Measurements from ENCODE around the gene FARP1.

The FARP1 gene

DNA sequence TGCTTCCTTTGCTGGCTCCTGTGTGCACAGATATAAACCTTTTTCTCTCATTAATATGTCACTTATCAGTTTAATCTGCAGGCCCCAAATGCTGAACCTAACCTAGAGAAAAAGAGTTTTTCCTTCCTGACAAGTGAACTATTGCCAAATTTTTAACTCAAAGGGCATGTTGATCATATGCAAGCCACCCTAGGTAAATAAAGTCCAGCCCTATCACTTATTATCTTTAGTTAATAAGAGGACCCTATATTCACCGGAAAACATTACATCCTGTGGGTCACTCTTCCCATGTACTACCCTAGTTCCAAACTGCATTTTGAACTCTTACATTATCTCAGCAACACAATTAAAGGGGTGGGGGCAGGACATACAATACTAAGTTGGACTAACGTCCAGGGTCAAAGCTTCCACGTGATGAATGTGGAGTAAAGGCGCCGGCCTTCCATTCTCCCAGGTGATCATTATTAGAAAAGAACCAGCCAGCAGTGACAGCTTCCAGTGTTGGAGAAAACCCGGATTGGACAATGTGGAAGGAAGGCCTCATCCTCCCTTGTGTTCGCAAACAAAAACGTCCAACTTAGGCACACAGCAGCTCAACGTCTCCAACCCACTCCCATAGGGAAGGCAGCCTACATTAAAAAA, 347.4 kb downstream of the FARP1 start:
- DNase-seq, result no peak

DNA sequence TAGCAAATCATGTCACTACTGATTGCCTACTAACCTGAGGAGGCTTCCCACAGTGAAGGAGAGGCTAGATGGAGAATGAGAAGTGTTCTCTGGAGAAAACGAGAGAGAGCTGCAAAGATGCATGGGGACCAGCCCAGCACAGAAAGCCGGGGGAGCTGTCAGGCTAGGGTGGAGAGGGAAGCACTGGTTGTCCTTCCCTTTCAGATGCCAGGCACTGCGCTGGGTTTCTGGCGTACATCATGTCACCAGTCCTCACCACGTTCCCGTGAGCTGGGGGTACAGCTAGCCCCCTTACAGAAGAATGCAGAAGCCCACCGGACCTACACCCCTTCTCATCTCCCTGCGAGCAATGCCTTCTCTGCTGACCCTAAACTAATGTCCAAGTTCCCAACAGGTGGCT, 348.0 kb downstream of the FARP1 start:
- no peak for DNase-seq

DNA sequence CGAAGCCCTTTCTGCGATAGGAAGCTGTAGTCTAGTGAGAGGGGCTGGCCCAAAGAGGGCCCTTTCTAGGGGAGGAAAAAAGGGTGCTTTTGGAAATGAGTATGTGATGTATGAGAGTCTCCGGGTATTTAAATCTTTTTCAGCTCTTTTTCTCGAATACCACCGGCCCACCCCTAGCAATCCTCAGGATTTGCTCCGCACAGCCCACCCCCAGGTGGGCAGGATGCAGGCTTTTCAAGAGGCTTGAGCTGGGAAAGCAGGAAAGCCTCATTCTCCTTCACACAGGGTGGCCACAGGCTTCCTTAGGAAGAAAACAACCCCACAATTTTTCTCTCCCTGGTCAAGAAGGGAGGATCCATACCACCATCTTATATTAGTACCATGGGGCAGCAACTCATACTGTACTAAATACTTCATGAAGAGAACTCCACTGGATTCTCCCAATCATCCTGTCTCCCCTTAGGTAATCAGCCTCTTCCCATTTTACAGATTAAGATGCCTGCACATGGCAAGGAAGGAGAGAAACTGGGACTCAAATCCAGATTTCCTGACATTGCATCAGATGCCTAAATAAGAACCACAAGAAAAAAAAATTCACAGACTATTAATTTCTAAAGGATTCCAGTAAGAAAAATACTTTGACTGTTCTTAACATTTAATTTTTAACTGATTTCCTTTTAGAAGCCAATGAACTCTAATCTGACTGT, 349.6 kb downstream of the FARP1 start:
- DNase-seq, result no peak

DNA sequence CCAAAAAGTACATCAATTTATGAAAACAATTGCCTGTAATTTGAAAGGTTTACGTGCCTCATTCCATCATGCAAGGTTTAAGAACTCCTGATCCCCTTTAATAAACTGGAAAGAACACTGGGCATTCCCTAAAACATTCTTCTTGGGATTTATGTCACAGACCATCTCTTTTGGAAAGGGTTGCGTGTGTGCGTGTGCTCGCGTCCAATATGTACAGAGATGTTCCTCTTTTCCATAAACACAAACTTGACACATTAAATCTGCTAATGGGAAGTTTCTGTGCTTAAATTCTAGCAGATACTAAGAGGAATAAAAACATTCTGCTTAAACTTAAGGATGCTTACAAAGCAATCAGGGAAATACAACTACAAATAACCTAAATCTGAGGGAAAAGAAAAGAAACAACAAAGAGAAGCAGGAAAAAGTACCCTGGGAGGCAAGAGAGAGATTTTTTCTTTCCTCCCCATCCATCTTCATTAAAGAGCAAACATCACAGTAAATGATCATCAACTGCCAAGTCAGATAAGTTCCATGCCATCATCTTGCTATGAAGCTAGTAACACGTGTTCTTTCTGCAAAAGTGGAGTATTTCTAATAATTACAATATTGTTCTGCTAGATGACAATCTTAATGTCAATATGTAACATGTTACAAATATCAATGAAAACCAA, 350.3 kb downstream of the FARP1 start:
- no peak for DNase-seq

DNA sequence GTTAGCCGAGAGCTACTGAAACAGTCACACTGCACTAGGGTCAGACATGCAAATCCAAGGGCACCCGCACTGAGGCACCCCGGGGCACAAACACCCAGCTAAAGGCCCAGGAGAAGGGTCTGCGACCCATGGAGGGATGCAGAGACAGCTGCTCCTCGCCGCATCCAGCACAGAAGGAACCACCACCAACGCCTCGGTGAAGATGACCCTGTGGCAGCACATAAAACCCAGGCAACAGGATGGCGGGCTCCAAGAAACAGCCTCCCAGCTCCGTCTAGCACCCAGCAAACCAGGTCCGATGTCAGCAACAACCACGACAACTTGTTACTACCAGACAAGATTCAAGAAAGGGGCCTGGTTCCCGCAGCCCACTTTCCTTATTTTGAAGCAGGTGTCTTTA, 351.9 kb downstream of the FARP1 start:
- DNase-seq, result no peak

DNA sequence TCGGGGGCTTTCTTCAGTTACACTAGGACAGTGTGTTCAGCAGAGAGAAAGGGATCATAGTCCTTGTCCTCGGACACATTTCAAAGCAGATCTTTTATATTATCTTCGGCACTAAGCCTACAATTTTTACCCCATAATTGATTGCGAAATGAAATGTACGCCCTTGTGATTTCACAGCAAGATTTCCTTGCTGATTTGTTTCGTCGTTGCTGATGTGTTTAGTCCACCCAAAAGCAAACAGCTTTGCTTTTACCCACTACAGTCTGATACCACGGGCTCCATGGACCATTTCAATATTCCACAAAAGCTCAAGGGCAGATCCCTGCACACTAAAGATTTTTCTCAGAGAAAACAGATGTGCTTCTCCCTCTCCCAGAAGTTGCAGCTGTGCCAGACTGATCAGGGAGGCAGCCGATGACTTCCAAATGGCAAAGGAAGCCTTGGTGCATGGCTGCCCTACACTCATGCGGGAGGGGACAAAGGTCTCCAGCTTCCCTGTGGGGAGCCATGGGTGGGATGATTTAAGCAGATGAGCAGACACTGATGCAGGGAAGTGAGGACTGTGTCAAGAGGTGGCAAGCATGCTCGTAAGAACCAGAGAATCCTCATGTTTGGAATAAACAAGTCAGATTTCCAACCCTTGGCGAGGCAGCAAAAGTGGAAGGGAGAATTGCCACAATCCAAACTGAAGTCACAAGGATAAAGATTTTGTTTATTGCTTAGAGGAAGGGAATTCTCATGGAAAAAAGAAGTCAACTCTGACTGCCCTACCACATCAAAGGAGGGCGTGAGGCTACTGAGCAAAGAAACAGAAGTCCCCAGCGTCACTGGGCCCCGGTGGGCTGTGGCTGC, 353.0 kb downstream of the FARP1 start:
- DNase-seq, result no peak

DNA sequence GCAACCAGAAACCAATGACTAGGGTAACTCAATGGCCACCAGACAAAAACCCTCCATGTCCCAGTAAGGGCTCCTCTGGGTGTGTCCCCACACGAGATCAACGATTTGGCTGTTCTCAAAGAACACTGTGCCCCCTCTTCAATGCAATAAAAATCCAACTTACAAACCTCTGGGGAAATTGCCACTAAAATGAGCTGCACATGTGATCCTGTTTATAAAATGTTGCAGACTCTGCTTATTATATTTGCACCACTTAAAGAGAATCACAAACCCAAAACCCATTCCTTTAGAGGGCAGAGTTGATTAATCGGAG, 353.5 kb downstream of the FARP1 start:
- no peak for DNase-seq

DNA sequence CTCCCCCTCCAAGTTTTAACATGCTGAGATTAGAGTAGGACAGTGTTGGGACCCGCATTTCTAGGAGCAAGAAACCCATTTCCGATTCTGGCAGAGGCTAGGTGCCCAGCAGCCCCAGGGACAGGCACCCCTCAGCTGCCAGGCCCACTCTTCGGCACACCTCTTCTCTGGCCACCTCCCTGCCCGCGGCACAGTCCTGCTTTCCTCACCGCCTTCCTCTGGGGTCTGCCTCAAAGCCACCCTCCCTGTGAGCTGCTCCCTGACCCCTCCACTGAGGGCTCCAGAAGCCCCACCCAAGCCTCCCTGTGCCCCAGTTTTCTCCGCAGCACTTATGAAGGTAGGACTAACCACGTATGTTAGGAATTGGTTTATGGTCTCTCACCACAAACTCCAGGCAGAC, 354.1 kb downstream of the FARP1 start:
- DNase-seq, result no peak

DNA sequence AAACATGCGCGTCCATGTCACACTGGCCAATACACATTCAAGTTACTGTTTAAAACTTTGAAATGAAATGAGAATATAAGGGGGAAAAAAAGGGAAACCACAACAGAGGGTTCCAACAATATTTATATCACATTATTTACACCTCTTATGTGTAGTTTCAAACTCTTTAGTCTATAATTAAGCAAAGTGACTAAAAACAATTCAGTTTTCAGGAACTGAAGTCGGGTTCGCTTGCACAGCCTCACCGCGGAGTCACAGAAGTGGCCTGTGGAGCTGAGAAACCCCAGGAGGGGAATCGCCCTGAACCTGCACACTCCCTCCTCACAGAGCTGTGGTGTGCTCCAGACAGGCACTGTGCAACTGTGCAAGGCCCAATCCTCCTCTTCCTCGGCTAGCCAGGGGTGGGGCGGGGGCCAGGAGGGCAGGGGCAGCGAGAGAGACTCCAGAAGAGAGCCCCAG, 358.1 kb downstream of the FARP1 start:
- DNase-seq, result no peak

DNA sequence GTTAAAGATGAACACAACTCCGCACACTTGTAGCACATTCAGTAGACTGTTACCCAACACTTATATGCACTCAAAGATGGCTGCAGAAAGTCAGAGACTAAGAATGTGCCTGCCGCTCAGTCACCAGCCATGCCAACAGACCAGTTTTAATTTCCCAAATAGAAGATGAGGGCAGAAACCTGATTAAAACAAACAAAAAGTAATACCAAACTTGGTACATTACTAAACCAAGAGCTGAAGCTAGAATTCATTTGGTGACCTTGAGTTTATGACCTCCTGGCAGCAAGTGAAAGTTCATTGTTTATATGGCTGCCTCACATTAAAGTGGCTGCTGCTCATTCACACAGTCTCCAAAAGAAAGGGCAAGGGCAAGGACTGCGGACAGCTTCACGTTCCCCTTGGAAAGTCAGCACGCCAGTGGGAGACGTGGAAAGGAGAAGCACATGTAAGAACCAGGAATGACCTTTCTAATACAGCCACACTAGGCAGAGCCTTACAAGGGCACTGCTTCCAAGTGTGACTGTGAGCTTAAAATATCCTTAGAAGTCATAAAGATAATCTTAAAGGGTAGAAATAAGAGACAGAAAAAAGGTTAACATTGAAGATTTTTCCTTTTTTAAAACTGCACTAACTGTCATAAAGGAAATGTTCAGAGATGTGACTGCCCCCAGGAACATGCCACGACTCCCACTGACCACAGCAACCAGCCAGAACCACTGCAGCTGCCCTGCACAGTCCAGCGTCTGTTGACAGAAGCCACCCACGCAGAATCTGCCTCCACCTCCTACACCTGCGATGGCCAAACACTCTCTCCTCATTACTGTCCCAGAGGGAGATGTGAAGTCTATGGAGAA, 360.5 kb downstream of the FARP1 start:
- no peak for DNase-seq

DNA sequence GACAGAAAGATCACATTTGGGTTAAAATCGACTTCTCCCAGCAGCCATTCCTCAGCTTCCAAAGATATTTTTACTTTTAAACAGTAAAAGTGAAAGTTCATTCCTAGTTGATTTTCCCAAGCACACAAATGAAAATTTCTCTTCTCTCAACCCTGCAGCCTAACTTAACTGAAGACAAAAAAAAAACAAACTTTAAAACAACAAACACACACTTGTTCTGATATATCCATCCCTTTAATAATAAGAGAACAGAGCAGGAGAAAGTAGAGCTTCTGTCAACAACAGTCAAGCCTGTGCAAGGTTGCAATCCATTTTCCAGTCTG, 361.1 kb downstream of the FARP1 start:
- DNase-seq, result no peak

DNA sequence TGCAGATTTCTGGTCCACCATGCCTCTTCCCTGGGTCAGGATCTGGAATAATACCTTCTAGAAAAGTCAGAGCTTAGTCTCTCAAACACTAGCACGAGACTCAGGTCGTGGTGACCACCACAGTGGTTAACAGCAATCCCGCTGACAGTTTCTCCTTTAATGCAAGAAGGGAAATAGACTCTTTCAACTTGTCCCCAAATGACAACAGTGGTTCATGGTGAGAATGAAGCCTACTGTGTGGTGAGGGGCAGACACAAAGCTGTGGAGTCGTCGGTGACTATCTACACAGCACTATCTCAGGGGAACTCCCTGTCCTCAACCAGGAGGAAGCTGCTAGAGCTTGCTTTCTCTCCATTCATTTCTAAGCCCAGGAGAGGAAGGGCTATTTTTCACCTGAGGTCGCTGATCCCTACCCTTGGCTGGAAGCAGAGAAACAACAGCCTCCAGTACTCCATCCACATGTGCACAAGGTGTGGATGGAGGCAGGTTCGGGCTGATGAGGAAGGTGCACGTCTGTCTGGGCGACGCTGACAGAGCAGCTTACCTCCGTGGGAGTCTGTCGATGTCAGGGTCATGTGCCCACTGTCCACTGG, 361.6 kb downstream of the FARP1 start:
- DNase-seq, result no peak

Data from NCI-H1694 (cell line).